K562 (cell line): Measurements from ENCODE around the gene CYB5R4. TPM values are rescaled to one million over a fixed set of nuclear protein-coding genes. Genes with fewer than 3 reads are reported as not detected.

Source experiments
- ATAC-seq: fragments of 200-7000 bp; cut with Tn5 transposase; 3 replicates; pipeline ENCODE4 v1.9.1; 2020; ENCODE audit warnings: moderate library complexity
- BruUV-seq: library from RNA; stranded (reverse); fragments of 400-500 nt; replicated peaks from 2 replicates; lab custom pipeline; 2021; lab: Mats Ljungman, UMichigan
- CTCF ChIA-PET: fragments of 300-600 bp; formaldehyde crosslinking; extraction: SDS; loops from one replicate; lab custom pipeline; 2021; ENCODE audit warnings: low intra/inter-chr PET ratio; lab: Yijun Ruan, JAX
- POLR2A ChIA-PET: fragments of 300-600, 350-650 bp; sonication (Branson Sonifier 250); formaldehyde crosslinking; extraction: SDS; loops from one replicate; lab custom pipeline; 2021; ENCODE audit warnings: antibody characterized with exemption, inconsistent platforms; lab: Yijun Ruan, JAX
- DNase-seq, 4 experiments: peaks; one replicate each; pipeline versions ENCODE4 v3.0.0 to v3.0.0-alpha.2; 2011 to 2018; ENCODE audit warnings: low spot score in 3 of 4, mixed read lengths in 3 of 4; ENCODE audit errors: extremely low read depth in 1 of 4
- FAIRE-seq: peaks from 2 replicates; lab custom pipeline; 2011; peaks lifted over from hg19 to GRCh38; lab: Jason Lieb, UNC
- H2AFZ ChIP-seq: 2 replicates; pipeline ENCODE4 v1.6.0; 2011; ENCODE audit warnings: low read depth, low read length, control low read depth, inconsistent platforms
- H3K27ac ChIP-seq: fragments of 200-600 bp; 3 replicates; pipeline ENCODE4 v1.8.0; 2011; ENCODE audit warnings: low read depth, mild to moderate bottlenecking, control low read depth, inconsistent platforms, low read length, moderate library complexity, mixed read lengths; ENCODE audit errors: extremely low read depth
- H3K27me3 ChIP-seq, 2 experiments: fragments of 300-600 bp in 1 of 2; 2 replicates in 1 of 2; 3 replicates in 1 of 2; pipeline versions ENCODE4 v1.6.0 to v1.8.0; 2011; ENCODE audit warnings: inconsistent platforms in 2 of 2, low read length in 2 of 2, mild to moderate bottlenecking in 1 of 2, mixed read lengths in 1 of 2, moderate library complexity in 1 of 2; ENCODE audit not compliant: control insufficient read depth in 2 of 2, insufficient read depth in 2 of 2
- H3K36me3 ChIP-seq: fragments of 300-600 bp; 3 replicates; pipeline ENCODE4 v1.8.0; 2011; ENCODE audit warnings: mild to moderate bottlenecking, low read length, inconsistent platforms; ENCODE audit not compliant: control insufficient read depth, insufficient read depth
- H3K4me1 ChIP-seq, 2 experiments: fragments of 200-600 bp in 1 of 2; replicated peaks in 1 of 2; 2 replicates in 1 of 2; 3 replicates in 1 of 2; pipeline versions ENCODE4 v1.5.1 to v1.8.0; 2011; ENCODE audit warnings: inconsistent platforms in 2 of 2, low read length in 2 of 2, mild to moderate bottlenecking in 1 of 2, mixed read lengths in 1 of 2, moderate library complexity in 1 of 2; ENCODE audit not compliant: control insufficient read depth in 2 of 2, insufficient read depth in 2 of 2
- H3K4me2 ChIP-seq: 2 replicates; pipeline ENCODE4 v1.6.1; 2011; ENCODE audit warnings: low read length, control low read depth, inconsistent platforms, mixed read lengths; ENCODE audit not compliant: insufficient read depth
- H3K4me3 ChIP-seq: fragments of 200-600 bp; sonication (generic), shearing (Covaris generic); 2 replicates; pipeline ENCODE4 v1.5.1; 2016; ENCODE audit warnings: control low read depth, inconsistent platforms
- H3K79me2 ChIP-seq: fragments of 200-600 bp; 3 replicates; pipeline ENCODE4 v1.8.0; 2011; ENCODE audit warnings: low read length, inconsistent platforms; ENCODE audit not compliant: control insufficient read depth, insufficient read depth
- H3K9ac ChIP-seq, 2 experiments: 2 replicates each; pipeline versions ENCODE4 v1.6.0 to v1.6.1; 2011; ENCODE audit warnings: low read depth in 2 of 2, low read length in 2 of 2, control low read depth in 1 of 2, inconsistent platforms in 1 of 2, mild to moderate bottlenecking in 1 of 2, mixed read lengths in 1 of 2; ENCODE audit not compliant: insufficient read depth in 1 of 2
- H3K9me1 ChIP-seq: one replicate; pipeline ENCODE4 v1.6.0; 2011; ENCODE audit warnings: inconsistent platforms, mild to moderate bottlenecking, low read length, moderate library complexity; ENCODE audit not compliant: control insufficient read depth, insufficient read depth
- H3K9me3 ChIP-seq: replicated peaks from 2 replicates; pipeline ENCODE4 v1.5.1; 2011; ENCODE audit warnings: low read depth, low read length, inconsistent platforms; ENCODE audit not compliant: control insufficient read depth, insufficient read depth
- H4K20me1 ChIP-seq: replicated peaks from 2 replicates; pipeline ENCODE4 v1.6.1; 2011; ENCODE audit warnings: low read length, inconsistent platforms, mixed read lengths; ENCODE audit not compliant: control insufficient read depth, insufficient read depth
- BCL6 ChIP-seq: fragments of 250-450 bp; sonication (Bioruptor Pico); IDR thresholded peaks from 2 replicates; pipeline ENCODE4 v1.4.0; 2020
- CBX2 ChIP-seq: fragments of 200-600 bp; sonication (generic); IDR thresholded peaks from one replicate; pipeline ENCODE4 v1.6.1; 2012; ENCODE audit warnings: mild to moderate bottlenecking, low read length, inconsistent platforms; ENCODE audit not compliant: insufficient read depth, poor library complexity, severe bottlenecking
- CREBBP ChIP-seq: IDR thresholded peaks from one replicate; pipeline ENCODE4 v1.6.1; 2012; ENCODE audit warnings: low read depth, mild to moderate bottlenecking, control low read depth, inconsistent platforms, low read length
- FOSL1 ChIP-seq: fragments of 200-800 bp; sonication (Bioruptor generic); conservative IDR thresholded peaks from 2 replicates; pipeline ENCODE4 v1.6.1; 2016; ENCODE audit warnings: missing genetic modification characterization, missing compliant biosample characterization
- HDAC2 ChIP-seq: fragments of 450-650 bp; IDR thresholded peaks from 2 replicates; pipeline ENCODE4 v1.6.1; 2016; ENCODE audit warnings: mild to moderate bottlenecking
- RFX1 ChIP-seq: fragments of 450-650 bp; IDR thresholded peaks from 2 replicates; pipeline ENCODE4 v1.6.1; 2016; ENCODE audit warnings: mild to moderate bottlenecking, moderate library complexity
- SIN3A ChIP-seq, 2 experiments: fragments of 150-350 bp in 1 of 2; IDR thresholded peaks; 2 replicates each; pipeline ENCODE4 v1.6.1; 2011 to 2016; ENCODE audit warnings: borderline replicate concordance in 2 of 2, low read depth in 2 of 2, low read length in 2 of 2, mild to moderate bottlenecking in 2 of 2, moderate library complexity in 2 of 2; ENCODE audit not compliant: control insufficient read depth in 1 of 2
- SRSF9 ChIP-seq: fragments of 200-400 bp; formaldehyde crosslinking; IDR thresholded peaks from 2 replicates; pipeline ENCODE4 v1.6.1; 2017; ENCODE audit warnings: low read depth, low read length, borderline replicate concordance
- SUPT5H ChIP-seq: fragments of 450-650 bp; IDR thresholded peaks from 2 replicates; pipeline ENCODE4 v1.6.1; 2016
- TOE1 ChIP-seq, 2 experiments: fragments of 450-650 bp in 1 of 2; sonication (generic) in 1 of 2; formaldehyde crosslinking in 1 of 2; IDR thresholded peaks; 2 replicates each; pipeline versions ENCODE4 v1.7.1 to v1.8.0; 2016 to 2022; ENCODE audit warnings: borderline replicate concordance in 2 of 2, mild to moderate bottlenecking in 2 of 2, antibody characterized with exemption in 1 of 2, inconsistent platforms in 1 of 2, low read depth in 1 of 2, missing genetic modification reagents in 1 of 2, moderate library complexity in 1 of 2
- ZFP1 ChIP-seq: fragments of 450-650 bp; formaldehyde crosslinking; IDR thresholded peaks from 2 replicates; pipeline ENCODE4 v1.4.0; 2020; ENCODE audit warnings: mild to moderate bottlenecking, mixed read lengths
- WGBS: fragments of 100-300 bp; shearing (Covaris generic); methylation state at CpG from one replicate; pipeline ENCODE4 v1.1.6; 2016; ENCODE audit warnings: low coverage, mixed read lengths; ENCODE audit not compliant: insufficient coverage; ENCODE audit errors: missing lambda C conversion rate; 5-methylcytosine and 5-hydroxymethylcytosine counted together
- in situ Hi-C: fragments of 300-500 bp; cut with MboI; formaldehyde crosslinking; loops from 4 replicates; pipeline ENCODE4 v1.15.0; 2018; ENCODE audit warnings: inconsistent platforms, mixed read lengths
- intact Hi-C: fragments of 100-400 bp; cut with micrococcal nuclease; formaldehyde crosslinking; loops from 2 replicates; pipeline ENCODE4 v1.14.2; 2022
- polyA plus RNA-seq, 8 experiments: library from polyadenylated mRNA; depleted of rRNA in 4 of 8; stranded (reverse) in 5 of 8; unstranded in 3 of 8; fragments of >200 nt; fragmentation: Nextera tagmentation in 2 of 8; fragmentation: Illumina TruSeq in 1 of 8; extraction: Ambion mirVana in 2 of 8; extraction: Trizol in 1 of 8; gene quantifications; 2 replicates each; pipeline versions ENCODE4 v1.2.1 to v1.2.3, GENCODE V29; 2011 to 2014; ENCODE audit warnings: inconsistent platforms in 1 of 8, missing spikeins in 1 of 8
- total RNA-seq, 7 experiments: library from RNA; depleted of rRNA in 6 of 7; stranded (reverse); fragments of >200 nt in 6 of 7; fragmentation: Illumina TruSeq in 2 of 7; extraction: Trizol in 2 of 7; gene quantifications; 2 replicates each; pipeline versions ENCODE4 v1.2.1 to v1.2.3, GENCODE V29; 2011 to 2021; ENCODE audit warnings: low replicate concordance in 1 of 7
- TF ChIP-seq, protein P1 (sequence below): conservative IDR thresholded peaks from 2 replicates; pipeline ENCODE4 v1.6.1; 2011; ENCODE audit warnings: low read depth, mild to moderate bottlenecking, low read length; ENCODE audit not compliant: control insufficient read depth
- TF ChIP-seq, protein P2 (sequence below): fragments of 450-650 bp; IDR thresholded peaks from 2 replicates; pipeline ENCODE4 v1.7.1; 2018; ENCODE audit warnings: mild to moderate bottlenecking, low read depth; ENCODE audit not compliant: partially characterized antibody
- TF ChIP-seq, protein P3 (sequence below): IDR thresholded peaks from 2 replicates; pipeline ENCODE4 v1.6.1; 2011; ENCODE audit not compliant: insufficient read length; ENCODE audit errors: extremely low read depth

CYB5R4 gene
- total and polyA plus RNA-seq, 9 of the 15 experiments (the other 6 are each of a cell fraction or from before 2014, with no cell fraction given) = 5.9 to 23.1 (median 19.0) TPM

DNA sequence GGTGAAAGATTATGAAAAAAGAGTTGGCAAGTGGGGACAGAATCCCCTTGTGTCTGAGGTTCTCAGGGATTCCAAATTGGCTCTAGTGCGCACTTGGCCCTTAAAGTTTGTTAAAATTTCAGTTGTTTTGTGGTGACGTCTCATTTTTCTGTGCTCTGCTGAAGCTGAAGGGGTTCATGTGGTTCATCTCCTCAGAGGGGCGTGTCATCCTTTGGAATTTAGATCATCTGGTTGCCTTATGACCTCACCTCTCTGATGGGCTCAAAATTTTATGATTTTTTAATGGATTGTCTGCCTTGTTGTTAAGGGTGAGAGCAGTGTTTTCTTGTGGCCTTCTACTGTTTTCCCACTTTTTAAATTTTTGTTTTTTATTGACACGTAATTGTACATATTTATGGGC is 20.3 kb downstream of the CYB5R4 start:
- Histone ChIP-seq H3K27me3 (no peaks in the 10 kb centered on the region), H3K9me1 (no peaks in the 10 kb centered on the region), H3K79me2 (peaks cover 7% of the 10 kb centered on the region), H3K9me3 (no peaks in the 10 kb centered on the region), H3K27ac (no peak overlapping the region), H3K4me3 (no peak overlapping the region), H2AFZ (no peak overlapping the region), H3K4me2 (no peak overlapping the region), H4K20me1 (no peaks in the 10 kb centered on the region), H3K9ac (no peak overlapping the region), H3K36me3 (no peaks in the 10 kb centered on the region), H3K4me1 (no peaks in the 10 kb centered on the region)
- intact Hi-C loops (loop anchor here (5.0 to 10.0 kb wide), 2 partner anchors 93 to 535 kb away; no protein-coding TSS in a partner anchor), in situ Hi-C loops (loop anchor here (25.0 kb wide), 1 partner anchor 883 kb away; the partner anchor contains the start of gene TBX18)
- WGBS = 71% methylated on average over 4 of the region's 4 CpGs
- ChIA-PET POLR2A (interaction anchor here (0.6 kb wide), 1 partner anchor 883 kb away, joined by 3 read pairs; no protein-coding TSS in a partner anchor), CTCF (no interaction called here)
- no TSS peak for BruUV-seq
- DNase-seq (no peak), FAIRE-seq (no peak), ATAC-seq (no peak)
- TF ChIP-seq CBX2 = no peak
- no peak for TF ChIP-seq SRSF9
- no peak for TF ChIP-seq RFX1
- no peak for TF ChIP-seq SUPT5H
- TF ChIP-seq TOE1 (IDR thresholded peaks at IDR 0.05; ENCODE audit: borderline replicate concordance) = no peak
- no peak for TF ChIP-seq TOE1 (CRISPR knock-in tag; IDR thresholded peaks at IDR 0.05; ENCODE audit: borderline replicate concordance, low read depth)
- no peak for TF ChIP-seq HDAC2
- TF ChIP-seq, protein P1, sequence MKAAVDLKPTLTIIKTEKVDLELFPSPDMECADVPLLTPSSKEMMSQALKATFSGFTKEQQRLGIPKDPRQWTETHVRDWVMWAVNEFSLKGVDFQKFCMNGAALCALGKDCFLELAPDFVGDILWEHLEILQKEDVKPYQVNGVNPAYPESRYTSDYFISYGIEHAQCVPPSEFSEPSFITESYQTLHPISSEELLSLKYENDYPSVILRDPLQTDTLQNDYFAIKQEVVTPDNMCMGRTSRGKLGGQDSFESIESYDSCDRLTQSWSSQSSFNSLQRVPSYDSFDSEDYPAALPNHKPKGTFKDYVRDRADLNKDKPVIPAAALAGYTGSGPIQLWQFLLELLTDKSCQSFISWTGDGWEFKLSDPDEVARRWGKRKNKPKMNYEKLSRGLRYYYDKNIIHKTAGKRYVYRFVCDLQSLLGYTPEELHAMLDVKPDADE = no peak
- TF ChIP-seq CREBBP = no peak
- TF ChIP-seq SIN3A (IDR thresholded peaks at IDR 0.05; ENCODE audit: borderline replicate concordance in 2 of 2, control insufficient read depth in 1 of 2, low read depth in 2 of 2, low read length in 2 of 2) = no peak
- no peak for TF ChIP-seq BCL6
- TF ChIP-seq, protein P2, sequence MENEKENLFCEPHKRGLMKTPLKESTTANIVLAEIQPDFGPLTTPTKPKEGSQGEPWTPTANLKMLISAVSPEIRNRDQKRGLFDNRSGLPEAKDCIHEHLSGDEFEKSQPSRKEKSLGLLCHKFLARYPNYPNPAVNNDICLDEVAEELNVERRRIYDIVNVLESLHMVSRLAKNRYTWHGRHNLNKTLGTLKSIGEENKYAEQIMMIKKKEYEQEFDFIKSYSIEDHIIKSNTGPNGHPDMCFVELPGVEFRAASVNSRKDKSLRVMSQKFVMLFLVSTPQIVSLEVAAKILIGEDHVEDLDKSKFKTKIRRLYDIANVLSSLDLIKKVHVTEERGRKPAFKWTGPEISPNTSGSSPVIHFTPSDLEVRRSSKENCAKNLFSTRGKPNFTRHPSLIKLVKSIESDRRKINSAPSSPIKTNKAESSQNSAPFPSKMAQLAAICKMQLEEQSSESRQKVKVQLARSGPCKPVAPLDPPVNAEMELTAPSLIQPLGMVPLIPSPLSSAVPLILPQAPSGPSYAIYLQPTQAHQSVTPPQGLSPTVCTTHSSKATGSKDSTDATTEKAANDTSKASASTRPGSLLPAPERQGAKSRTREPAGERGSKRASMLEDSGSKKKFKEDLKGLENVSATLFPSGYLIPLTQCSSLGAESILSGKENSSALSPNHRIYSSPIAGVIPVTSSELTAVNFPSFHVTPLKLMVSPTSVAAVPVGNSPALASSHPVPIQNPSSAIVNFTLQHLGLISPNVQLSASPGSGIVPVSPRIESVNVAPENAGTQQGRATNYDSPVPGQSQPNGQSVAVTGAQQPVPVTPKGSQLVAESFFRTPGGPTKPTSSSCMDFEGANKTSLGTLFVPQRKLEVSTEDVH = no peak
- TF ChIP-seq, protein P3, sequence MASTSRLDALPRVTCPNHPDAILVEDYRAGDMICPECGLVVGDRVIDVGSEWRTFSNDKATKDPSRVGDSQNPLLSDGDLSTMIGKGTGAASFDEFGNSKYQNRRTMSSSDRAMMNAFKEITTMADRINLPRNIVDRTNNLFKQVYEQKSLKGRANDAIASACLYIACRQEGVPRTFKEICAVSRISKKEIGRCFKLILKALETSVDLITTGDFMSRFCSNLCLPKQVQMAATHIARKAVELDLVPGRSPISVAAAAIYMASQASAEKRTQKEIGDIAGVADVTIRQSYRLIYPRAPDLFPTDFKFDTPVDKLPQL = no peak
- TF ChIP-seq ZFP1 (CRISPR knock-in tag) = no peak
- no peak for TF ChIP-seq FOSL1 (tag)
